ENCODE data around the gene ITGA2. TPM values are rescaled to one million over a fixed set of nuclear protein-coding genes. Genes with fewer than 3 reads are reported as not detected.
"Not testable (repeated sequence)": the region's sequence is repeated elsewhere in the genome, so short reads cannot be mapped to it uniquely, and the experiment has no call there.

The ITGA2 gene
- total RNA-seq: 107 and 108 TPM in 2 replicates

GRCh38 chr5:52989025-52989780 is at the start of gene ITGA2:
TSS of gene ITGA2 (plus strand) at chr5:52989352. CDS start at chr5:52989469, 117 bp downstream.
- DNase-seq (ENCODE audit: low read depth, low spot score): no peak

GRCh38 chr5:52943285-52943684 is 45.9 kb upstream of the ITGA2 start:
- no peak for DNase-seq (ENCODE audit: low read depth, low spot score)

GRCh38 chr5:52943808-52944207 is 45.3 kb upstream of the ITGA2 start:
- DNase-seq (ENCODE audit: low read depth, low spot score): no peak

GRCh38 chr5:52945040-52945439 is 44.1 kb upstream of the ITGA2 start:
- DNase-seq (ENCODE audit: low read depth, low spot score): no peak

DNA sequence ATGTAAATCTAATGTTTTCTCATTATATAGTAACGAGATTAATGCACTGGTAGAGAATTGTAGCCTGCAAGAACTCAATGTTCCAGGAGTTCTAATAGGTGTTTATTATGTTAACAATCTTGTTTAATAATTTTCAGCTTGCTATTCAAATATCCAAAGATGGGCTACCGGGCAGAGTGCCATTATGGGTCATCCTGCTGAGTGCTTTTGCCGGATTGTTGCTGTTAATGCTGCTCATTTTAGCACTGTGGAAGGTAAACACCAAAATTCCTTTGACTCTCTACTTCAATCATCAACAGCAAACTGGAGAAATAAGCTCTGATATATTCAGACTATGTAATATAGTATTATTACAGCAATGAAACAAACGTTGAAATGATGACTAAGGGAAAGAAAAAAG is 41.9 kb upstream of the ITGA2 start:
- no peak for DNase-seq (ENCODE audit: low read depth, low spot score)

DNA sequence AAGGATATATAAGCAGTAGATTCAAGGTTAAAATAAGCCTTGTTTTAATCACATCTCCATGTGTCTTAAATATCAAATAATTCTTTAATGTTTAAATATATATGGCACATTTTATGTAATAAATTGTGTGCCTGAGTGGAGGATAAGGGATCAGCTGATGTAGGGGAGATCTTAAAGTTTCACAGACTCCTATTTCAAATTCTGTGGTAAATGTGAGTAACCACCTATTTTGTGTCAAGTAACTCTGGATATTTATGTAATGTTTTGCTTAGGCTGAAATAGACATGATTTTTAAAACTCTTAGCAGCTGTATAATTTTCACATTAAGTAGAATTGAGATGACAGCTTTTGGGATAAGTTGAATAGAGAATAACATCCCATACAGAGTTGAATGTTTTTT is 41.3 kb upstream of the ITGA2 start:
- DNase-seq (ENCODE audit: low read depth, low spot score): no peak

GRCh38 chr5:52948418-52949076 is 40.6 kb upstream of the ITGA2 start:
- DNase-seq (ENCODE audit: low read depth, low spot score): peak; percentile 72

DNA sequence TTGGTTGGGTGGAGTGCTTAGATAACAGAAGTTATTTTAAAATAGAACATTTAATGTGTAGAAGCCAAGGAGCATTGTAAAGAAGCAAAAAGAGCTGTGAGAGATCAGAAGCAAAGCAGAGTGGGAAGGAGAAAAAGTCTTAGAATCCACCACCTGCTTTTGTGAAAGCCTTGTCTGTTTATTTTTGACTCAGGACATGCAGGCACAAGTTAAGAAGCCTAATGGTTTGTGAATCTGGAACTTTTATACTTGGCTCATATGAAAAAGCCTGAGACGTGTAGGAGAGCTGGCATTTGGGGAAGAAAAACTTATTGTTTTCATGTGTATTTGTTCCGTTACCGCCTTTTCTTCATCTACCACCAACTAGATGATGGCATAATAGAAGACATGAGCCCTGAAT is 38.5 kb upstream of the ITGA2 start:
- no peak for DNase-seq (ENCODE audit: low read depth, low spot score)

- no peak for DNase-seq (ENCODE audit: low read depth, low spot score)
Measured at GRCh38 chr5:52952483-52952882, 36.7 kb upstream of the ITGA2 start.

DNA sequence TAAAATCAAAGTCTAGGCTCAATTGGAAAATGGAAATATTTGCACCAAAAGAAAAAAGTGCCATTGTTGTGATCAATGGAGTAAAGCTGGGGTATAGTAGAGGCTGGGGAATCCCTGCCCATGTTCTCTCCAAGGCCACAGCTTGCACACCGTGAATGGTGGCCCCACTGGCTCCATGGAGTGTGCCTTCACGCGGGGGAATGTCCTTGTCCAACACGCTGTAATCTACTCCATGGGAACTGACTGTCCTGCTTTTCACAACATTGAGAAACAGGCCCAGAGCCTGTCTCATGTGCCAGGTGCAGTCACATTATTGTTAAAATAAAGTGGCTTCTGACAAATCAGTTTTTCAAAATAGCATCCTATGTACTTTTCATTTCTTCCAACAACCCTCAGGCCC is 33.1 kb upstream of the ITGA2 start:
- DNase-seq (ENCODE audit: low read depth, low spot score): no peak

DNA sequence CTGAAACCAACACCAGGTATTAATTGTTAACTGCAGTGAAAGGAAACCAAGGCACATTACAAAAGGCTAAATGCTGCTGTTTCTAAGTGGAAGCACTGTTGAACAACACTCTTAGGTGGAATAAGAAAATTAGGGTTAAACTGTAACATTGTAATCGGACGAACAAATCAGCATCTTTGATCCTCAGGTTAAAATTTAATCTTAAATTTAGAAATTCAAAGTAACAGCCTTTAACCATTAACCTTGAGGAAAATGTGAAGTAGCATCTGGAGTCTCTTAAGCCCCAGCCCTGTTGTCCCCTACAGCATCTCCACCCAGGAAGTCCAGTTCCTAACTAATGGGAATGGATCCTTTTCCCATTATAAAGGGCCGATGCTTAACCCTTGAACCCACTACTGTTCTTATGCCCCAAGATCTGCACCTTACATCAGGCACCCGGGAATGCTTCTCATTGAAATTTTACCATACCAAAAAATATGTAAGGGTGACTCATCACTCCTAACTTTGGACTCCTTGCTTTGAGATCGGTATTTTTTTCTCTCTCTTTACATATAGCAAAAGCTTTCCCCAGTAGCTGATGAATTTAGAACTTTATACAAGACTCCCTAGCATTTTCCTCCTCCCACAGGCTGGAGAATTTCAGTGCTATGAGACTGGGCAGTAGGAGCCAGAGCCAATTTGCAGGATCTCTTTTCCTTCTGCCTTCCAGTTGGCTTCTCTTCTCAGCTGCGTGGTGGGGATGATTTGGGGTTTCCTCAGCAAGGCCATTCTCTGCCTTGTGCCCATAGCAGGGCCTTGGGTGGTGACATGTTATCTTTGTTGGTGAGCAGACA is 32.0 kb upstream of the ITGA2 start:
- no peak for DNase-seq (ENCODE audit: low read depth, low spot score)

DNA sequence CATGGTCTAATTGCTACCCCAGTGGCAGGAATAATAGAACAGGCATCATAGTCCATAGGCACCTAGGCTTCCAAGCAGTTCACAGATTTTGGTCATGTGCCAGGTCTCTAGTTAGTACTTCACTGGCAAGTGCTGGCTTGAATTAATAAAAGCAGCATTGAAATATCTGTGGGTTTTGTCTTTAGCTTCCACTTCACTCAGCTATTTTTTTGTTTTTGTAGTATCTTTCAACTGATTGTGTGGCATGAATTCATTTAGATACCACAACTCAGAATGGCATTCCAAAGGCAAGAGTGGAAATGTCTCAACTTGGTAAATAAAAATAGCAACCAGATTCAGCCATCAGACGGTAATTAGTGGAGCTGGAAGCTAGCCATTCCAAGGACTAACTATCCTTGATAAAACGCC is 27.9 kb upstream of the ITGA2 start:
- no peak for DNase-seq (ENCODE audit: low read depth, low spot score)

GRCh38 chr5:52963636-52964035 is 25.5 kb upstream of the ITGA2 start:
- DNase-seq (ENCODE audit: low read depth, low spot score): no peak

DNA sequence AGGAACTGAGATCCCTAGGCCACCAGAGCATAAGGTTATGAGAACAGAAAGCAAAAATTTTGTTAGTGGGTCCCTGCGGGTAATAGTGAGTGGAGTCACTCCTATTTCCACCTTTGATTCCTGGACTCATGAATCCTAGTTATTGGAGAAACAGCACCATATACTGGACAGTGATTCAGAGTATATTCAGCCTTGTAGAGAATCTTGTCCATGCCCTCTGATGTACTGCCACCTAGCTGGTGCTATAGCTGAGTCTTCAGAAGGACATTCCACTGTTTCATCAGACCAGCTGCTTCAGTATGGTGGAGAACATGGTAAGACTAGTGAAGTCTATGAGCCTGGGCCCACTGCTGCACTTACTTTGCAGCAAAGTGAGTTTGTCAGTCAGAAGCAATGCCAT is 25.0 kb upstream of the ITGA2 start:
- DNase-seq (ENCODE audit: low read depth, low spot score): no peak

DNA sequence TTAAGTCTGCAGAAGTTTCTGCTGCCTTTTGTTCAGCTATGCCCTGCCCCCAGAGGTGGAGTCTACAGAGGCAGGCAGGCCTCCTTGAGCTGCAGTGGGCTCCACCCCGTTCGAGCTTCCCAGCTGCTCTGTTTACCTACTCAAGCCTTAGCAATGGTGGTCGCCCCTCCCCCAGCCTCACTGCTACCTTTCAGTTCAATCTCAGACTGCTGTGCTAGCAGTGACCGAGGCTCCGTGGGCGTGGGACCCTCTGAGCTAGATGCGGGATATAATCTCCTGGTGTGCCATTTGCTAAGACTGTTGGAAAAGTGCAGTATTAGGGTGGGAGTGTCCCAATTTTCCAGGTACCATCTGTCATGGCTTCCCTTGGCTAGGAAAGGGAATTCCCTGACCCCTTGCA is 13.0 kb upstream of the ITGA2 start:
- DNase-seq (ENCODE audit: low read depth, low spot score): not testable (repeated sequence)

GRCh38 chr5:52977264-52977897 is 11.8 kb upstream of the ITGA2 start:
- DNase-seq (ENCODE audit: low read depth, low spot score): no peak

- DNase-seq (ENCODE audit: low read depth, low spot score): no peak
Measured at GRCh38 chr5:52981507-52981906, 7.6 kb upstream of the ITGA2 start.

DNA sequence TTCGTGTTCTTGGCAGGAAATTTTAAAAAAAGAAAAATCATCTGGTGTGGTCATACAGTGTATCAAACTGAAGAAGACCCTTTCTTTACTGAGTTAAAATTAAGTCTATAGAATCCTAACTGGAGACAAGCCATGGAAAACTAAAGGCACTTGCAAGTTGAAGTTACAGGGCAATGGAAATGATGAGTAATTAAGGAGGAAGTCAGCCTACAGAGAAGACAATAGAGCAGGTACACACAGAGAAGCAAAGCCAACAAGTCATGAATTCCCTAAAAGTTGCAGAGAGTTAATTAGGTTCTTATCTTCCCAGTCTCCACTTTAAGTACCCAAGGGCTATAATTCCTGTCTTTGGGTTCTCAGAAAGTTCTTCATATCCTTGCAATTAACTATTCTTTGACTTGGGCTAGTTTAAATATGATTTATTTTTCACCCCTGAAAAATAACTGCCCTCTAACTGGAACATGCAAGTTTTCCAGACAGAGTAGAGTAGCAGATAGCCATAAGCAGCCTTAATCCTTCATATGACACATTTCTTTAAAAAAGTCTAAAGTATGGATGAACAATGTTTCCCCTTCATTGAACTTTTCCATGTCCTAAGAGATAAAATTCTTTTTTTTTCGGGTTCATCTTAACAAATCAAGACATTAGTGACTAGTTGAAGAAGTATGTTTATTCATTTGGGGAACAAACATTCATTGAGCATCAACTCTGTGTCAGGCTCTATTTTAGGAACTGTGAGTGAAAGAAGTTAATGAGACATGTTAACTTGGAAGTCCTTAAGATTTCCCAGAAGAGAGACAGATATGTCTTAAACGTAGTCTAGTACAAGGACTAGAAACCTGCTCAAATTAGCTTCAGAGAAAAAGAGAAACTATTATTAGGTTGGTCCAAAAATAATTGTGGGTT is 5.2 kb upstream of the ITGA2 start:
- peak; percentile 53 for DNase-seq (ENCODE audit: low read depth, low spot score)

DNA sequence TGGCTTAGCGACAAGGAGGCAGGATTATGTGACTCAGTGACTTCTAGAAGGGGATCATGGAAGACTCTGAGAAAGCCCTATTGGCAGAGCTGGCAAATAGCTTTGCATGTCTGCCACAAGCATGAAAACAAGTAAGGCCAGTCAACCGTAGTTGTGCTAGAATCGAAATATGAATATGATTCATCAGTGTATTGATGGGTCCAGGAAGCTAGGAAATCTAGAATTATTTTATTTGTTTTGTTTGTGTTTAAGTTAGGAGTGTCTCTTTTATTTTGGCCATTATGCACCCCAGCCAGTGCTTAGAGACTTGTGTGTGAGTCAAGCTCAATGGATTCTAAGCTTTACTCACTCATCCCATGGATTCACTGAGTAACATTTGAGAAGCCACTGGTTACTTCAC is 3.8 kb upstream of the ITGA2 start:
- DNase-seq (ENCODE audit: low read depth, low spot score): no peak

GRCh38 chr5:52987711-52988331 is 1.3 kb upstream of the ITGA2 start:
- DNase-seq (ENCODE audit: low read depth, low spot score): peak; percentile 50
